ENCODE data around the gene ARNT2.

Gene ARNT2

GRCh38 chr15:80629355-80629754 lies 225.2 kb downstream of the ARNT2 start:
- no peaks in the 10 kb centered on the region for H3K4me1 ChIP-seq (ENCODE audit: low read depth, poor library complexity, severe bottlenecking)
- no peaks in the 10 kb centered on the region for H3K27me3 ChIP-seq (ENCODE audit: insufficient read depth, low read depth)
- TF ChIP-seq CTCF (conservative IDR thresholded peaks at IDR 0.05; ENCODE audit: low read depth, low read length), result no peak
- no peak overlapping the region for H3K9ac ChIP-seq
- H3K36me3 ChIP-seq (ENCODE audit: insufficient read depth), result no peaks in the 10 kb centered on the region
- no peak overlapping the region for H3K4me3 ChIP-seq (IDR thresholded peaks at IDR 0.05; ENCODE audit: insufficient read depth, low read depth, low read length)
- no peak overlapping the region for H3K27ac ChIP-seq
- no peak overlapping the region for H3K4me2 ChIP-seq
- H3K79me2 ChIP-seq (ENCODE audit: insufficient read depth, low read depth), result no peaks in the 10 kb centered on the region
- no peaks in the 10 kb centered on the region for H4K20me1 ChIP-seq (ENCODE audit: insufficient read depth)
- no peak overlapping the region for H2AFZ ChIP-seq (ENCODE audit: low read depth)

- H3K27ac ChIP-seq, result no peak overlapping the region
Measured at GRCh38 chr15:80630981-80631380, 226.8 kb downstream of the ARNT2 start.

GRCh38 chr15:80633221-80633620 lies 229.0 kb downstream of the ARNT2 start:
- no peaks in the 10 kb centered on the region for H3K27me3 ChIP-seq (ENCODE audit: insufficient read depth, low read depth)
- H3K4me1 ChIP-seq (ENCODE audit: low read depth, poor library complexity, severe bottlenecking), result no peaks in the 10 kb centered on the region
- no peaks in the 10 kb centered on the region for H3K79me2 ChIP-seq (ENCODE audit: insufficient read depth, low read depth)
- no peak overlapping the region for H2AFZ ChIP-seq (ENCODE audit: low read depth)
- no peak overlapping the region for H3K9ac ChIP-seq
- no peak overlapping the region for H3K27ac ChIP-seq
- H4K20me1 ChIP-seq (ENCODE audit: insufficient read depth), result no peaks in the 10 kb centered on the region
- TF ChIP-seq CTCF (conservative IDR thresholded peaks at IDR 0.05; ENCODE audit: low read depth, low read length), result no peak
- H3K4me2 ChIP-seq, result no peak overlapping the region
- H3K4me3 ChIP-seq (IDR thresholded peaks at IDR 0.05; ENCODE audit: insufficient read depth, low read depth, low read length), result no peak overlapping the region
- no peaks in the 10 kb centered on the region for H3K36me3 ChIP-seq (ENCODE audit: insufficient read depth)

More at GRCh38 chr15:80630981-80631380, 226.8 kb downstream of the ARNT2 start:
- no peak overlapping the region for H3K9ac ChIP-seq
- H2AFZ ChIP-seq (ENCODE audit: low read depth), result no peak overlapping the region
- TF ChIP-seq CTCF (conservative IDR thresholded peaks at IDR 0.05; ENCODE audit: low read depth, low read length), result no peak
- no peaks in the 10 kb centered on the region for H3K27me3 ChIP-seq (ENCODE audit: insufficient read depth, low read depth)
- no peaks in the 10 kb centered on the region for H3K4me1 ChIP-seq (ENCODE audit: low read depth, poor library complexity, severe bottlenecking)
- no peaks in the 10 kb centered on the region for H3K36me3 ChIP-seq (ENCODE audit: insufficient read depth)
- H3K4me3 ChIP-seq (IDR thresholded peaks at IDR 0.05; ENCODE audit: insufficient read depth, low read depth, low read length), result no peak overlapping the region
- H3K79me2 ChIP-seq (ENCODE audit: insufficient read depth, low read depth), result no peaks in the 10 kb centered on the region
- no peak overlapping the region for H3K4me2 ChIP-seq
- H4K20me1 ChIP-seq (ENCODE audit: insufficient read depth), result no peaks in the 10 kb centered on the region

GRCh38 chr15:80635953-80636352 lies 231.8 kb downstream of the ARNT2 start:
- H4K20me1 ChIP-seq (ENCODE audit: insufficient read depth), result no peaks in the 10 kb centered on the region
- no peak overlapping the region for H2AFZ ChIP-seq (ENCODE audit: low read depth)
- H3K4me2 ChIP-seq, result no peak overlapping the region
- H3K4me3 ChIP-seq (IDR thresholded peaks at IDR 0.05; ENCODE audit: insufficient read depth, low read depth, low read length), result no peak overlapping the region
- H3K79me2 ChIP-seq (ENCODE audit: insufficient read depth, low read depth), result no peaks in the 10 kb centered on the region
- no peak overlapping the region for H3K9ac ChIP-seq
- TF ChIP-seq CTCF (conservative IDR thresholded peaks at IDR 0.05; ENCODE audit: low read depth, low read length), result no peak
- no peaks in the 10 kb centered on the region for H3K27me3 ChIP-seq (ENCODE audit: insufficient read depth, low read depth)
- no peaks in the 10 kb centered on the region for H3K4me1 ChIP-seq (ENCODE audit: low read depth, poor library complexity, severe bottlenecking)
- no peaks in the 10 kb centered on the region for H3K36me3 ChIP-seq (ENCODE audit: insufficient read depth)
- no peak overlapping the region for H3K27ac ChIP-seq

Data from KMS-11 (cell line).